Measurements from ENCODE around the gene EAF1. TPM values are rescaled to one million over a fixed set of nuclear protein-coding genes. Genes with fewer than 3 reads are reported as not detected.

EAF1 gene
- polyA plus RNA-seq, 1 donor from 2014 or later: 45.4 TPM

GRCh38 chr3:15471861-15472260 lies 44.5 kb downstream of the EAF1 start:
- Histone ChIP-seq H3K9me3 (ENCODE audit: low read length) (no peaks in the 10 kb centered on the region), H4K20me1 (ENCODE audit: insufficient read depth) (no peaks in the 10 kb centered on the region), H2AFZ (ENCODE audit: low read depth, low read length) (no peak overlapping the region), H3K27ac (ENCODE audit: low read length) (no peak overlapping the region), H3K4me2 (ENCODE audit: low read length) (no peak overlapping the region), H3K79me2 (replicated peaks; ENCODE audit: insufficient read depth, low read length) (no peaks in the 10 kb centered on the region), H3K9me2 (ENCODE audit: insufficient read depth, low read length) (no peaks in the 10 kb centered on the region), H3K9ac (ENCODE audit: low read length) (no peak overlapping the region), H3K4me3 (ENCODE audit: low read length) (no peak overlapping the region), H3K27me3 (ENCODE audit: insufficient read depth, low read depth, low read length) (no peaks in the 10 kb centered on the region), H3F3A (ENCODE audit: insufficient read depth, low read length, poor library complexity, severe bottlenecking) (no peaks in the 10 kb centered on the region), H3K36me3 (ENCODE audit: insufficient read depth, low read length) (no peaks in the 10 kb centered on the region)
- TF ChIP-seq CTCF (IDR thresholded peaks at IDR 0.05; ENCODE audit: poor library complexity, severe bottlenecking) (no peak), REST (IDR thresholded peaks at IDR 0.05; ENCODE audit: borderline replicate concordance) (no peak), EZH2 (IDR thresholded peaks at IDR 0.05; ENCODE audit: borderline replicate concordance, insufficient read depth, low read length, poor library complexity, severe bottlenecking) (no peak), SMC3 (conservative IDR thresholded peaks at IDR 0.05; ENCODE audit: poor library complexity) (no peak), MXI1 (conservative IDR thresholded peaks at IDR 0.05; ENCODE audit: poor library complexity, severe bottlenecking) (no peak), POLR2AphosphoS5 (IDR thresholded peaks at IDR 0.05) (no peak), EP300 (conservative IDR thresholded peaks at IDR 0.05; ENCODE audit: poor library complexity, severe bottlenecking) (no peak)

GRCh38 chr3:15475161-15475560 lies 47.8 kb downstream of the EAF1 start:
- H2AFZ ChIP-seq (ENCODE audit: low read depth, low read length): no peak overlapping the region
- H3K4me3 ChIP-seq (ENCODE audit: low read length): no peak overlapping the region
- H3F3A ChIP-seq (ENCODE audit: insufficient read depth, low read length, poor library complexity, severe bottlenecking): no peaks in the 10 kb centered on the region
- H3K27me3 ChIP-seq (ENCODE audit: insufficient read depth, low read depth, low read length): no peaks in the 10 kb centered on the region
- TF ChIP-seq MXI1 (conservative IDR thresholded peaks at IDR 0.05; ENCODE audit: poor library complexity, severe bottlenecking): no peak
- no peak for TF ChIP-seq POLR2AphosphoS5 (IDR thresholded peaks at IDR 0.05)
- TF ChIP-seq EZH2 (IDR thresholded peaks at IDR 0.05; ENCODE audit: borderline replicate concordance, insufficient read depth, low read length, poor library complexity, severe bottlenecking): no peak
- no peak for TF ChIP-seq EP300 (conservative IDR thresholded peaks at IDR 0.05; ENCODE audit: poor library complexity, severe bottlenecking)
- no peak for TF ChIP-seq TAF1 (IDR thresholded peaks at IDR 0.05; ENCODE audit: low read depth)
- TF ChIP-seq RAD21 (conservative IDR thresholded peaks at IDR 0.05): no peak
- TF ChIP-seq REST (IDR thresholded peaks at IDR 0.05; ENCODE audit: borderline replicate concordance): no peak
- no peak for TF ChIP-seq CTCF (IDR thresholded peaks at IDR 0.05; ENCODE audit: poor library complexity, severe bottlenecking)
- TF ChIP-seq SMC3 (conservative IDR thresholded peaks at IDR 0.05; ENCODE audit: poor library complexity): no peak
- H3K9me2 ChIP-seq (ENCODE audit: insufficient read depth, low read length): no peaks in the 10 kb centered on the region
- H3K9ac ChIP-seq (ENCODE audit: low read length): no peak overlapping the region
- H3K9me3 ChIP-seq (ENCODE audit: low read length): no peaks in the 10 kb centered on the region
- no peaks in the 10 kb centered on the region for H3K79me2 ChIP-seq (replicated peaks; ENCODE audit: insufficient read depth, low read length)
- H3K36me3 ChIP-seq (ENCODE audit: insufficient read depth, low read length): no peaks in the 10 kb centered on the region
- no peak overlapping the region for H3K27ac ChIP-seq (ENCODE audit: low read length)
- H4K20me1 ChIP-seq (ENCODE audit: insufficient read depth): no peaks in the 10 kb centered on the region
- H3K4me2 ChIP-seq (ENCODE audit: low read length): no peak overlapping the region
